Measurements from ENCODE around the gene KHDC4. TPM values are rescaled to one million over a fixed set of nuclear protein-coding genes. Genes with fewer than 3 reads are reported as not detected.

Gene KHDC4
- total and polyA plus RNA-seq, 2 of the 4 experiments (the other 2 are of a cell fraction): 28.0 to 29.9 TPM

GRCh38 chr1:155952505-155952890 lies 18.3 kb upstream of the KHDC4 start:
- Histone ChIP-seq H2AK5ac (ENCODE audit: low read depth, low read length) (no peak overlapping the region), H2BK120ac (ENCODE audit: low read depth, low read length) (no peak overlapping the region), H3K9me1 (ENCODE audit: insufficient read depth, low read length) (peaks cover 11% of the 10 kb centered on the region; the same call in 1 of the 2 replicates), H2BK15ac (ENCODE audit: low read depth, low read length) (no peak overlapping the region), H4K20me1 (ENCODE audit: insufficient read depth, low read length) (peaks cover 23% of the 10 kb centered on the region; the same call in 1 of the 2 replicates), H2BK5ac (ENCODE audit: low read depth, low read length, poor library complexity, severe bottlenecking) (no peak overlapping the region), H3K18ac (ENCODE audit: low read depth, low read length) (no peak overlapping the region), H4K8ac (ENCODE audit: low read depth in 2 of 2, low read length in 2 of 2) (no peak overlapping the region), H3K27ac (ENCODE audit: insufficient read depth, low read length) (no peak overlapping the region), H4K5ac (ENCODE audit: low read depth, low read length) (no peak overlapping the region), H3K27me3 (ENCODE audit: control insufficient read depth, insufficient read depth, low read length) (no peaks in the 10 kb centered on the region), H3K56ac (ENCODE audit: extremely low read depth, insufficient read depth, low read length) (no peak overlapping the region), H3K79me1 (ENCODE audit: low read depth in 1 of 2, low read length in 2 of 2) (peaks cover 35 to 50% of the 10 kb centered on the region in 2 experiments), H3K4me3 (ENCODE audit: insufficient read depth, low read depth, low read length) (no peak overlapping the region), H3K4me1 (ENCODE audit: control insufficient read depth, insufficient read depth, low read length) (no peaks in the 10 kb centered on the region), H3K14ac (replicated peaks; ENCODE audit: low read depth, low read length) (no peak overlapping the region), H3K23ac (ENCODE audit: low read depth, low read length) (no peak overlapping the region), H2BK20ac (ENCODE audit: low read depth, low read length) (no peak overlapping the region), H3K9ac (ENCODE audit: low read depth, low read length) (no peak overlapping the region), H2AFZ (replicated peaks; ENCODE audit: low read length, poor library complexity) (no peak overlapping the region), H4K91ac (ENCODE audit: insufficient read depth, low read depth, low read length) (no peak overlapping the region), H2AK9ac (replicated peaks; ENCODE audit: low read depth, low read length, poor library complexity) (no peak overlapping the region), H3K4ac (ENCODE audit: low read depth, low read length) (no peak overlapping the region), H3K9me3 (ENCODE audit: control insufficient read depth, insufficient read depth, low read length) (no peaks in the 10 kb centered on the region), H3K36me3 (ENCODE audit: control insufficient read depth, insufficient read depth, low read length) (peaks cover 77% of the 10 kb centered on the region), H3K4me2 (ENCODE audit: low read depth, low read length) (no peak overlapping the region)
- dilution Hi-C loops (cut with HindIII; ENCODE audit: low sequenced_read_pairs, unreplicated experiment) (no loop called here), intact Hi-C loops (cut with micrococcal nuclease) (no loop called here), in situ Hi-C loops (cut with MboI; ENCODE audit: low sequenced_read_pairs) (no loop called here)
- ATAC-seq (ENCODE audit: low read depth) (no peak), DNase-seq (no peak)
- no TSS peak for BruUV-seq (replicated peaks)
- CTCF ChIA-PET: no interaction called here
- 99% methylated on average over 10 of the region's 13 CpGs; no CpG with 5 or more reads in 1 of the 2 experiments for WGBS, 2 experiments (ENCODE audit: extremely low coverage in 2 of 2, insufficient read length in 1 of 2)
- TF ChIP-seq RAD21 (IDR thresholded peaks at IDR 0.05; ENCODE audit: low read length): no peak
- no peak for TF ChIP-seq FOS (IDR thresholded peaks at IDR 0.05; ENCODE audit: low read depth, low read length)
- TF ChIP-seq POLR2A (IDR thresholded peaks at IDR 0.05; ENCODE audit: low read depth, low read length): no peak
- TF ChIP-seq CEBPB (IDR thresholded peaks at IDR 0.05; ENCODE audit: low read depth, low read length): no peak
- TF ChIP-seq CTCF (conservative IDR thresholded peaks at IDR 0.05; ENCODE audit: low read depth, low read length): no peak
- no peak for TF ChIP-seq MXI1 (IDR thresholded peaks at IDR 0.05; ENCODE audit: borderline replicate concordance, low read depth, low read length)
- no peak for TF ChIP-seq BHLHE40 (IDR thresholded peaks at IDR 0.05; ENCODE audit: low read depth, low read length)
- no peak for TF ChIP-seq MAZ (IDR thresholded peaks at IDR 0.05; ENCODE audit: borderline replicate concordance, low read depth, low read length)
- no peak for TF ChIP-seq RCOR1 (IDR thresholded peaks at IDR 0.05; ENCODE audit: insufficient replicate concordance, low read length)
- no peak for TF ChIP-seq NFE2L2 (IDR thresholded peaks at IDR 0.05; ENCODE audit: low read depth, low read length)
- TF ChIP-seq RFX5 (IDR thresholded peaks at IDR 0.05; ENCODE audit: low read depth, low read length): no peak
- TF ChIP-seq CHD1 (IDR thresholded peaks at IDR 0.05; ENCODE audit: low read depth, low read length): no peak
- no peak for TF ChIP-seq USF2 (IDR thresholded peaks at IDR 0.05; ENCODE audit: low read depth, low read length)
- no peak for TF ChIP-seq SMC3 (IDR thresholded peaks at IDR 0.05; ENCODE audit: low read depth, low read length)
- no peak for TF ChIP-seq ELK1 (IDR thresholded peaks at IDR 0.05; ENCODE audit: borderline replicate concordance, low read depth, low read length)
- TF ChIP-seq MAFK (IDR thresholded peaks at IDR 0.05; ENCODE audit: low read depth, low read length): no peak
- POLR2A ChIA-PET (ENCODE audit: unreplicated experiment): no interaction called here

Measured in IMR-90 (cell line).